GM12878 (cell line): ENCODE data around the gene ETV2. TPM values are rescaled to one million over a fixed set of nuclear protein-coding genes. Genes with fewer than 3 reads are reported as not detected.

Source experiments
- ATAC-seq: fragments of 200-7000 bp; cut with Tn5 transposase; 3 replicates; pipeline ENCODE4 v1.9.1; 2020; ENCODE audit warnings: mild to moderate bottlenecking, moderate library complexity
- BruUV-seq: library from RNA; stranded (reverse); fragments of 400-500 nt; replicated peaks from 2 replicates; lab custom pipeline; 2021; lab: Mats Ljungman, UMichigan
- CTCF ChIA-PET: fragments of 300-600 bp; sonication (Branson Sonifier 250); formaldehyde crosslinking; extraction: SDS; loops from one replicate; lab custom pipeline; 2021; ENCODE audit warnings: inconsistent platforms; lab: Yijun Ruan, JAX
- POLR2A ChIA-PET: fragments of 350-600 bp; formaldehyde crosslinking; extraction: SDS; loops from one replicate; lab custom pipeline; 2021; ENCODE audit warnings: inconsistent platforms; lab: Charles Lee
- RAD21 ChIA-PET: fragments of 300-600 bp; sonication (Branson Sonifier 250); formaldehyde crosslinking; loops from one replicate; lab custom pipeline; 2023; ENCODE audit warnings: antibody characterized with exemption; ENCODE audit not compliant: unreplicated experiment; lab: Charles Lee
- SMC1A ChIA-PET: fragments of 300-600 bp; sonication (Branson Sonifier 250); formaldehyde crosslinking; loops from one replicate; lab custom pipeline; 2023; ENCODE audit not compliant: unreplicated experiment, uncharacterized antibody; lab: Charles Lee
- DNase-seq: peaks from one replicate; pipeline ENCODE4 v3.0.0-alpha.2; 2011; ENCODE audit warnings: low read depth, low spot score
- FAIRE-seq: peaks from 3 replicates; lab custom pipeline; 2011; peaks lifted over from hg19 to GRCh38; lab: Jason Lieb, UNC
- H2AFZ ChIP-seq: 2 replicates; pipeline ENCODE4 v1.6.0; 2011; ENCODE audit warnings: low read depth, low read length, control low read depth; ENCODE audit not compliant: control insufficient read depth
- H3K27ac ChIP-seq: 2 replicates; pipeline ENCODE4 v1.5.1; 2011; ENCODE audit warnings: control low read depth; ENCODE audit not compliant: control insufficient read depth, insufficient read depth
- H3K27me3 ChIP-seq, 2 experiments: replicated peaks in 1 of 2; 2 replicates each; pipeline versions ENCODE4 v1.6.0 to v1.6.1; 2011; ENCODE audit warnings: low read length in 1 of 2; ENCODE audit not compliant: control insufficient read depth in 2 of 2, insufficient read depth in 2 of 2
- H3K36me3 ChIP-seq, 2 experiments: 2 replicates each; pipeline ENCODE4 v1.5.1; 2011; ENCODE audit warnings: low read length in 1 of 2; ENCODE audit not compliant: control insufficient read depth in 2 of 2, insufficient read depth in 2 of 2
- H3K4me1 ChIP-seq: 2 replicates; pipeline ENCODE4 v1.6.1; 2011; ENCODE audit warnings: mild to moderate bottlenecking, low read length, moderate library complexity, mixed read lengths; ENCODE audit not compliant: control insufficient read depth, insufficient read depth
- H3K4me2 ChIP-seq: 2 replicates; pipeline ENCODE4 v1.6.0; 2011; ENCODE audit warnings: control low read depth; ENCODE audit not compliant: control insufficient read depth, insufficient read depth
- H3K4me3 ChIP-seq: fragments of 200-600 bp; sonication (generic); 2 replicates; pipeline ENCODE4 v1.5.1; 2016
- H3K79me2 ChIP-seq: 2 replicates; pipeline ENCODE4 v1.6.0; 2011; ENCODE audit warnings: low read length; ENCODE audit not compliant: control insufficient read depth, insufficient read depth
- H3K9ac ChIP-seq: 2 replicates; pipeline ENCODE4 v1.8.0; 2011; ENCODE audit warnings: low read length, control low read depth, mixed read lengths; ENCODE audit not compliant: control insufficient read depth, insufficient read depth
- H3K9me3 ChIP-seq: replicated peaks from 3 replicates; pipeline ENCODE4 v1.5.1; 2011; ENCODE audit warnings: mild to moderate bottlenecking, low read length; ENCODE audit not compliant: control insufficient read depth, insufficient read depth
- H4K20me1 ChIP-seq: 2 replicates; pipeline ENCODE4 v1.6.0; 2011; ENCODE audit not compliant: control insufficient read depth, insufficient read depth
- ATF2 ChIP-seq: IDR thresholded peaks from 2 replicates; pipeline ENCODE4 v1.6.1; 2012; ENCODE audit warnings: low read length, inconsistent platforms
- CEBPB ChIP-seq, 2 experiments: fragments of 150-350 bp in 1 of 2; IDR thresholded peaks; 2 replicates each; pipeline ENCODE4 v1.6.1; 2012 to 2014; ENCODE audit warnings: low read depth in 2 of 2, low read length in 2 of 2, borderline replicate concordance in 1 of 2, inconsistent platforms in 1 of 2
- CREM ChIP-seq: IDR thresholded peaks from 2 replicates; pipeline ENCODE4 v1.6.1; 2014; ENCODE audit warnings: antibody characterized with exemption, low read depth
- FOXM1 ChIP-seq: IDR thresholded peaks from 2 replicates; pipeline ENCODE4 v1.6.1; 2012; ENCODE audit warnings: low read depth, mild to moderate bottlenecking, inconsistent platforms, low read length, moderate library complexity
- HDGF ChIP-seq: fragments of 450-650 bp; IDR thresholded peaks from 2 replicates; pipeline ENCODE4 v1.6.1; 2016; ENCODE audit warnings: antibody characterized with exemption
- KAT2A ChIP-seq: conservative IDR thresholded peaks from 2 replicates; pipeline ENCODE4 v1.6.1; 2011; ENCODE audit warnings: low read depth, low read length; ENCODE audit not compliant: control insufficient read depth
- POLR2A ChIP-seq: IDR thresholded peaks from 2 replicates; pipeline ENCODE4 v1.6.1; 2011; ENCODE audit warnings: low read depth, mild to moderate bottlenecking, low read length
- RFX5 ChIP-seq: IDR thresholded peaks from 2 replicates; pipeline ENCODE4 v1.6.1; 2011; ENCODE audit warnings: low read depth, low read length, improper control_type of control experiment
- TCF12 ChIP-seq: IDR thresholded peaks from 2 replicates; pipeline ENCODE4 v1.6.1; 2011; ENCODE audit warnings: low read depth, mild to moderate bottlenecking, low read length
- WGBS: methylation state at CpG from one replicate; pipeline ENCODE4 v1.1.6; 2016; ENCODE audit warnings: low lambda C conversion rate; ENCODE audit not compliant: insufficient replicate concordance, insufficient coverage; ENCODE audit errors: missing lambda C conversion rate; 5-methylcytosine and 5-hydroxymethylcytosine counted together
- in situ Hi-C: fragments of 300-500 bp; cut with MboI; formaldehyde crosslinking; loops from 9 replicates; pipeline ENCODE4 v1.14.3; 2018; ENCODE audit warnings: mixed read lengths
- intact Hi-C: fragments of 100-400 bp; cut with micrococcal nuclease; formaldehyde crosslinking; loops from one replicate; pipeline ENCODE4 v1.14.2; 2022; ENCODE audit not compliant: unreplicated experiment
- polyA plus RNA-seq, 11 experiments: library from polyadenylated mRNA; depleted of rRNA in 4 of 11; unstranded in 6 of 11; stranded (reverse) in 5 of 11; fragments of >200 nt; fragmentation: Nextera tagmentation in 4 of 11; fragmentation: Illumina TruSeq in 1 of 11; extraction: Ambion mirVana in 4 of 11; extraction: Trizol in 1 of 11; gene quantifications; 1 replicate in 1 of 11; 2 replicates in 10 of 11; pipeline versions ENCODE4 v1.2.1 to v1.2.3, GENCODE V29; 2011 to 2016; ENCODE audit warnings: inconsistent platforms in 2 of 11, missing spikeins in 2 of 11, low read depth in 1 of 11
- total RNA-seq, 4 experiments: library from RNA; depleted of rRNA in 3 of 4; stranded (reverse); fragments of >200 nt in 3 of 4; fragmentation: Illumina TruSeq in 1 of 4; extraction: Trizol in 1 of 4; gene quantifications; 2 replicates each; pipeline versions ENCODE4 v1.2.1 to v1.2.3, GENCODE V29; 2013 to 2021

The ETV2 gene
- total and polyA plus RNA-seq, 10 of the 15 experiments (the other 5 are each of a cell fraction or from before 2014, with no cell fraction given): 0.10 to 1.4 (median 0.54) TPM; not detected in 1

- Histone ChIP-seq H3K27me3 (no peaks in the 10 kb centered on the region), H2AFZ (no peak overlapping the region), H3K27ac (no peak overlapping the region), H3K9ac (no peak overlapping the region), H3K4me2 (no peak overlapping the region), H3K4me1 (no peaks in the 10 kb centered on the region), H3K36me3 (peaks cover 0 to 4% of the 10 kb centered on the region in 2 experiments; a peak in 2 of 4 replicates), H3K4me3 (no peak overlapping the region), H3K79me2 (no peaks in the 10 kb centered on the region), H3K9me3 (no peaks in the 10 kb centered on the region), H4K20me1 (no peaks in the 10 kb centered on the region)
- intact Hi-C loops (no loop called here), in situ Hi-C loops (no loop called here)
- FAIRE-seq: no peak
- SMC1A ChIA-PET: no interaction called here
- DNase-seq: no peak
- BruUV-seq: no TSS peak
- RAD21 ChIA-PET: no interaction called here
- CTCF ChIA-PET: no interaction called here
- TF ChIP-seq CREM: no peak
- WGBS: 96% methylated on average over 7 of the region's 7 CpGs
- POLR2A ChIA-PET: no interaction called here
- no peak for ATAC-seq
These were observed 24.1 kb downstream of the ETV2 start for GRCh38 chr19:35665604-35666003.

GRCh38 chr19:35666251-35666913 lies 24.8 kb downstream of the ETV2 start, which contains the start of gene UPK1A:
Gene UPK1A, plus strand, starts transcription at chr19:35666517. Its CDS starts 296 bp downstream, at chr19:35666813.
- RAD21 ChIA-PET: no interaction called here
- CTCF ChIA-PET: no interaction called here
- Histone ChIP-seq H4K20me1 (no peaks in the 10 kb centered on the region), H3K4me1 (no peaks in the 10 kb centered on the region), H3K9ac (no peak within 1 kb of the TSS), H3K27me3 (no peaks in the 10 kb centered on the region), H3K4me2 (no peak within 1 kb of the TSS), H3K79me2 (no peaks in the 10 kb centered on the region), H3K27ac (no peak within 1 kb of the TSS), H3K4me3 (no peak within 1 kb of the TSS), H3K36me3 (peaks cover 0 to 4% of the 10 kb centered on the region in 2 experiments; a peak in 2 of 4 replicates), H2AFZ (no peak within 1 kb of the TSS), H3K9me3 (no peaks in the 10 kb centered on the region)
- intact Hi-C loops (no loop called here), in situ Hi-C loops (no loop called here)
- no TSS peak for BruUV-seq
- 73% methylated on average over 16 of the region's 16 CpGs for WGBS
- SMC1A ChIA-PET: no interaction called here
- POLR2A ChIA-PET: no interaction called here
- no peak for DNase-seq
- no peak for TF ChIP-seq TCF12
- no peak for TF ChIP-seq FOXM1
- no peak for TF ChIP-seq ATF2
- no peak for TF ChIP-seq CEBPB (IDR thresholded peaks at IDR 0.05; ENCODE audit: borderline replicate concordance in 1 of 2, low read depth in 2 of 2, low read length in 2 of 2)
- no peak for TF ChIP-seq RFX5
- no peak for TF ChIP-seq KAT2A
- no peak for TF ChIP-seq HDGF
- TF ChIP-seq POLR2A: peak; percentile 15; the same call in 1 of the 2 replicates
- ATAC-seq: no peak
- no peak for FAIRE-seq
